IMR-90 (cell line): ENCODE results near the gene ZNF415. TPM values are rescaled to one million over a fixed set of nuclear protein-coding genes. Genes with fewer than 3 reads are reported as not detected.

Source experiments
- ATAC-seq: fragments of 200-7000 bp; cut with Tn5 transposase; 2 replicates; pipeline ENCODE4 v1.9.1; 2020; ENCODE audit warnings: low read depth, mild to moderate bottlenecking, moderate library complexity
- BruUV-seq: library from RNA; stranded (reverse); fragments of 400-500 nt; replicated peaks from 2 replicates; lab custom pipeline; 2021; lab: Mats Ljungman, UMichigan
- CTCF ChIA-PET: fragments of 300-600 bp; formaldehyde crosslinking; extraction: SDS; loops from one replicate; lab custom pipeline; 2021; ENCODE audit warnings: antibody characterized with exemption; lab: Yijun Ruan, JAX
- POLR2A ChIA-PET: fragments of 300-600 bp; sonication (Branson Sonifier 250); formaldehyde crosslinking; loops from one replicate; lab custom pipeline; 2022; ENCODE audit warnings: antibody characterized with exemption; ENCODE audit not compliant: unreplicated experiment; lab: Charles Lee
- DNase-seq: peaks from one replicate; pipeline ENCODE4 v3.0.0; 2013
- H2AFZ ChIP-seq: replicated peaks from 2 replicates; pipeline ENCODE3; 2013; ENCODE audit warnings: low read length, mild to moderate bottlenecking; ENCODE audit not compliant: poor library complexity
- H2AK5ac ChIP-seq: 2 replicates; pipeline ENCODE4 v1.6.1; 2013; ENCODE audit warnings: low read depth, low read length, inconsistent platforms
- H2AK9ac ChIP-seq: replicated peaks from 2 replicates; pipeline ENCODE3; 2013; ENCODE audit warnings: mild to moderate bottlenecking, low read depth, low read length, moderate library complexity; ENCODE audit not compliant: poor library complexity
- H2BK120ac ChIP-seq: 2 replicates; pipeline ENCODE4 v1.6.1; 2013; ENCODE audit warnings: low read depth, low read length, inconsistent platforms
- H2BK15ac ChIP-seq: 3 replicates; pipeline ENCODE4 v1.6.1; 2013; ENCODE audit warnings: low read depth, low read length, inconsistent platforms
- H2BK20ac ChIP-seq: 2 replicates; pipeline ENCODE4 v1.6.1; 2013; ENCODE audit warnings: low read depth, mild to moderate bottlenecking, inconsistent platforms, low read length, moderate library complexity
- H2BK5ac ChIP-seq: 2 replicates; pipeline ENCODE4 v1.6.1; 2013; ENCODE audit warnings: mild to moderate bottlenecking, low read depth, low read length, inconsistent platforms; ENCODE audit not compliant: poor library complexity, severe bottlenecking
- H3K14ac ChIP-seq: replicated peaks from 2 replicates; pipeline ENCODE4 v1.6.1; 2013; ENCODE audit warnings: low read depth, low read length, inconsistent platforms
- H3K18ac ChIP-seq: 2 replicates; pipeline ENCODE4 v1.6.1; 2013; ENCODE audit warnings: low read depth, low read length, control low read depth
- H3K23ac ChIP-seq: 2 replicates; pipeline ENCODE4 v1.6.1; 2013; ENCODE audit warnings: low read depth, low read length, inconsistent platforms
- H3K27ac ChIP-seq: 2 replicates; pipeline ENCODE4 v1.5.1; 2013; ENCODE audit warnings: mild to moderate bottlenecking, control low read depth, low read length; ENCODE audit not compliant: insufficient read depth
- H3K27me3 ChIP-seq: 2 replicates; pipeline ENCODE4 v1.6.1; 2013; ENCODE audit warnings: low read length; ENCODE audit not compliant: control insufficient read depth, insufficient read depth
- H3K36me3 ChIP-seq: 2 replicates; pipeline ENCODE4 v1.6.1; 2013; ENCODE audit warnings: low read length, mixed read lengths; ENCODE audit not compliant: control insufficient read depth, insufficient read depth
- H3K4ac ChIP-seq: 2 replicates; pipeline ENCODE4 v1.6.1; 2013; ENCODE audit warnings: low read depth, low read length, inconsistent platforms
- H3K4me1 ChIP-seq: 2 replicates; pipeline ENCODE4 v1.6.1; 2013; ENCODE audit warnings: low read length, mixed read lengths; ENCODE audit not compliant: control insufficient read depth, insufficient read depth
- H3K4me2 ChIP-seq: 2 replicates; pipeline ENCODE4 v1.6.1; 2013; ENCODE audit warnings: low read depth, mild to moderate bottlenecking, control low read depth, low read length, moderate library complexity
- H3K4me3 ChIP-seq: 2 replicates; pipeline ENCODE4 v1.5.1; 2013; ENCODE audit warnings: low read depth, mild to moderate bottlenecking, control low read depth, low read length, moderate library complexity; ENCODE audit not compliant: insufficient read depth
- H3K56ac ChIP-seq: 2 replicates; pipeline ENCODE4 v1.6.1; 2013; ENCODE audit warnings: low read length, inconsistent platforms; ENCODE audit not compliant: insufficient read depth; ENCODE audit errors: extremely low read depth
- H3K79me1 ChIP-seq, 2 experiments: 2 replicates each; pipeline ENCODE4 v1.6.1; 2013; ENCODE audit warnings: low read length in 2 of 2, inconsistent platforms in 1 of 2, low read depth in 1 of 2
- H3K9ac ChIP-seq: 2 replicates; pipeline ENCODE4 v1.6.1; 2013; ENCODE audit warnings: low read depth, low read length, control low read depth
- H3K9me1 ChIP-seq: 2 replicates; pipeline ENCODE4 v1.6.1; 2013; ENCODE audit warnings: low read length, inconsistent platforms; ENCODE audit not compliant: insufficient read depth
- H3K9me3 ChIP-seq: 2 replicates; pipeline ENCODE4 v1.6.1; 2013; ENCODE audit warnings: low read length; ENCODE audit not compliant: control insufficient read depth, insufficient read depth
- H4K20me1 ChIP-seq: 2 replicates; pipeline ENCODE4 v1.6.1; 2013; ENCODE audit warnings: low read length, inconsistent platforms; ENCODE audit not compliant: insufficient read depth
- H4K5ac ChIP-seq: 2 replicates; pipeline ENCODE4 v1.6.1; 2013; ENCODE audit warnings: mild to moderate bottlenecking, low read depth, low read length, control low read depth
- H4K8ac ChIP-seq, 2 experiments: 2 replicates each; pipeline ENCODE4 v1.6.1; 2013; ENCODE audit warnings: low read depth in 2 of 2, low read length in 2 of 2, control low read depth in 1 of 2, inconsistent platforms in 1 of 2
- H4K91ac ChIP-seq: 2 replicates; pipeline ENCODE4 v1.6.1; 2013; ENCODE audit warnings: low read depth, low read length, inconsistent platforms; ENCODE audit not compliant: insufficient read depth
- BHLHE40 ChIP-seq: fragments of 150-350 bp; IDR thresholded peaks from 2 replicates; pipeline ENCODE4 v1.6.1; 2016; ENCODE audit warnings: mild to moderate bottlenecking, low read depth, low read length
- CTCF ChIP-seq: conservative IDR thresholded peaks from 2 replicates; pipeline ENCODE4 v1.5.1; 2012; ENCODE audit warnings: mild to moderate bottlenecking, low read depth, low read length, improper control_type of control experiment
- NFE2L2 ChIP-seq: fragments of 150-350 bp; IDR thresholded peaks from 2 replicates; pipeline ENCODE4 v1.6.1; 2016; ENCODE audit warnings: low read depth, mild to moderate bottlenecking, low read length
- RAD21 ChIP-seq: IDR thresholded peaks from 2 replicates; pipeline ENCODE4 v1.6.1; 2012; ENCODE audit warnings: low read length, improper control_type of control experiment
- SMC3 ChIP-seq: fragments of 150-350 bp; IDR thresholded peaks from 2 replicates; pipeline ENCODE4 v1.6.1; 2016; ENCODE audit warnings: low read depth, mild to moderate bottlenecking, antibody characterized with exemption, low read length, moderate library complexity
- USF2 ChIP-seq: fragments of 150-350 bp; IDR thresholded peaks from 2 replicates; pipeline ENCODE4 v1.6.1; 2017; ENCODE audit warnings: mild to moderate bottlenecking, antibody characterized with exemption, low read length, low read depth
- WGBS, 2 experiments: methylation state at CpG; one replicate each; pipeline versions ENCODE4 v1.1.5 to v1.1.7; 2013; ENCODE audit warnings: missing lambda C conversion rate in 2 of 2; ENCODE audit not compliant: insufficient read length in 1 of 2; ENCODE audit errors: extremely low coverage in 2 of 2; 5-methylcytosine and 5-hydroxymethylcytosine counted together
- dilution Hi-C: fragments of 300-500 bp; cut with HindIII; formaldehyde crosslinking; loops from one replicate; pipeline ENCODE4 v1.14.3; 2018; ENCODE audit warnings: low sequenced_read_pairs; ENCODE audit not compliant: unreplicated experiment
- in situ Hi-C: fragments of 300-500 bp; cut with MboI; formaldehyde crosslinking; loops from 3 replicates; pipeline ENCODE4 v1.14.3; 2019; ENCODE audit warnings: low sequenced_read_pairs, inconsistent platforms, mixed read lengths
- intact Hi-C: fragments of 100-400 bp; cut with micrococcal nuclease; formaldehyde crosslinking; loops from 2 replicates; pipeline ENCODE4 v1.10.0; 2022
- polyA plus RNA-seq, 3 experiments: library from polyadenylated mRNA; depleted of rRNA; stranded (reverse); fragments of >200 nt; gene quantifications; 2 replicates each; pipeline ENCODE4 v1.2.3, GENCODE V29; 2012; ENCODE audit warnings: low replicate concordance in 1 of 3
- total RNA-seq: library from RNA; depleted of rRNA; stranded (reverse); fragments of >200 nt; gene quantifications from 2 replicates; pipeline ENCODE4 v1.2.3, GENCODE V29; 2012

The ZNF415 gene
- total and polyA plus RNA-seq, 2 of the 4 experiments (the other 2 are of a cell fraction) = 4.2 to 7.7 TPM

- Histone ChIP-seq H2BK120ac (no peak overlapping the region), H3K18ac (no peak overlapping the region), H2AK5ac (no peak overlapping the region), H3K4me2 (peak overlapping the region; percentile 94), H3K79me1 (peaks cover 10 to 28% of the 10 kb centered on the region in 2 experiments), H2BK5ac (no peak overlapping the region), H3K27ac (no peak overlapping the region; the same call in 1 of the 2 replicates), H3K4me3 (peak overlapping the region; percentile 59), H3K23ac (0 out of 2 replicates have a peak overlapping the region, but pooled peaks have one; percentile 10), H3K36me3 (peaks cover 8% of the 10 kb centered on the region), H4K91ac (no peak overlapping the region), H3K4me1 (peaks cover 2% of the 10 kb centered on the region; the same call in 1 of the 2 replicates), H3K9me1 (no peaks in the 10 kb centered on the region), H3K56ac (no peak overlapping the region), H2AK9ac (no peak overlapping the region), H2AFZ (peak overlapping the region; percentile 91), H3K9ac (peak overlapping the region; percentile 67), H3K4ac (no peak overlapping the region), H2BK15ac (no peak overlapping the region), H3K9me3 (peaks cover 7% of the 10 kb centered on the region), H2BK20ac (no peak overlapping the region), H3K27me3 (no peaks in the 10 kb centered on the region), H4K5ac (no peak overlapping the region), H4K8ac (no peak overlapping the region), H4K20me1 (no peaks in the 10 kb centered on the region), H3K14ac (no peak overlapping the region)
- DNase-seq (peak; percentile 13), ATAC-seq (peak; percentile 16)
- POLR2A ChIA-PET = no interaction called here
- CTCF ChIA-PET = no interaction called here
- no peak for TF ChIP-seq BHLHE40
- TF ChIP-seq RAD21 = no peak
- TF ChIP-seq USF2 = no peak
- no peak for TF ChIP-seq NFE2L2
- TF ChIP-seq CTCF = no peak
- no peak for TF ChIP-seq SMC3
- intact Hi-C loops (loop anchor here (2.0 kb wide), 1 partner anchor 55 kb away; the partner anchor contains the start of gene ZNF160), dilution Hi-C loops (no loop called here), in situ Hi-C loops (no loop called here)
- WGBS, 2 experiments = 0% methylated on average over 2 of the region's 7 CpGs; no CpG with 5 or more reads in 1 of the 2 experiments
- no TSS peak for BruUV-seq
Observed at GRCh38 chr19:53157626-53158025, 24.9 kb upstream of the ZNF415 start.
